KBM-7 (cell line): Measurements from ENCODE around the gene TXNDC15.

Experiments
- DNase-seq: peaks from one replicate; pipeline ENCODE4 v3.0.0-alpha.2; 2015
- in situ Hi-C: fragments of 300-500 bp; cut with MboI; formaldehyde crosslinking; loops from 2 replicates; pipeline ENCODE4 v1.14.3; 2020; ENCODE audit warnings: low sequenced_read_pairs, low pct_unique_long_range_greater_than_20kb, mixed read lengths

The TXNDC15 gene

GRCh38 chr5:134911285-134912206, 37.4 kb downstream of the TXNDC15 start:
- in situ Hi-C loops, result no loop called here
- no peak for DNase-seq

- no peak for DNase-seq
Measured at GRCh38 chr5:134913254-134913653, 39.1 kb downstream of the TXNDC15 start.

GRCh38 chr5:134913795-134914194, 39.6 kb downstream of the TXNDC15 start:
- in situ Hi-C loops, result no loop called here
- DNase-seq, result no peak

More at GRCh38 chr5:134913254-134913653, 39.1 kb downstream of the TXNDC15 start:
- in situ Hi-C loops, result no loop called here

GRCh38 chr5:134917070-134917815, 43.1 kb downstream of the TXNDC15 start:
- no peak for DNase-seq
- in situ Hi-C loops, result no loop called here

- DNase-seq, result no peak
- in situ Hi-C loops, result no loop called here
Measured at GRCh38 chr5:134918861-134919260, 44.7 kb downstream of the TXNDC15 start.

- in situ Hi-C loops, result no loop called here
- DNase-seq, result no peak
Measured at GRCh38 chr5:134920848-134921575, 46.8 kb downstream of the TXNDC15 start.

GRCh38 chr5:134932508-134932907, 58.3 kb downstream of the TXNDC15 start:
- no peak for DNase-seq
- in situ Hi-C loops, result no loop called here

GRCh38 chr5:134934202-134934601, 60.0 kb downstream of the TXNDC15 start:
- DNase-seq, result no peak
- in situ Hi-C loops, result no loop called here

- peak; percentile 35 for DNase-seq
- in situ Hi-C loops, result no loop called here
Measured at GRCh38 chr5:134935711-134936602, 61.8 kb downstream of the TXNDC15 start.

GRCh38 chr5:134937526-134937925, 63.4 kb downstream of the TXNDC15 start:
- in situ Hi-C loops, result no loop called here
- DNase-seq, result no peak

GRCh38 chr5:134938030-134938429, 63.9 kb downstream of the TXNDC15 start:
- in situ Hi-C loops, result no loop called here
- no peak for DNase-seq

GRCh38 chr5:134939500-134939899, 65.3 kb downstream of the TXNDC15 start:
- in situ Hi-C loops, result no loop called here
- DNase-seq, result no peak

- in situ Hi-C loops, result no loop called here
- DNase-seq, result no peak
Measured at GRCh38 chr5:134943547-134943946, 69.4 kb downstream of the TXNDC15 start.

- DNase-seq, result no peak
- in situ Hi-C loops, result no loop called here
Measured at GRCh38 chr5:134944630-134945029, 70.5 kb downstream of the TXNDC15 start.

GRCh38 chr5:134945041-134945440, 70.9 kb downstream of the TXNDC15 start:
- in situ Hi-C loops, result no loop called here
- no peak for DNase-seq

GRCh38 chr5:134948911-134949310, 74.7 kb downstream of the TXNDC15 start:
- DNase-seq, result no peak
- in situ Hi-C loops, result no loop called here

GRCh38 chr5:134949316-134949715, 75.1 kb downstream of the TXNDC15 start:
- no peak for DNase-seq
- in situ Hi-C loops, result no loop called here
